Tibial nerve (tissue), 4 donors: ENCODE data around the gene NSDHL. TPM values are rescaled to one million over a fixed set of nuclear protein-coding genes. Genes with fewer than 3 reads are reported as not detected.
"Not testable (repeated sequence)": the region's sequence is repeated elsewhere in the genome, so short reads cannot be mapped to it uniquely, and the experiment has no call there.

Source experiments
- DNase-seq, 2 donors: peaks; one replicate each; pipeline ENCODE4 v3.0.0-alpha.2; 2019; ENCODE audit warnings: low spot score in 2 of 2
- H3K27ac ChIP-seq, 4 donors: fragments of 200-600 bp; sonication (generic) in 3 of 4; one replicate each; pipeline ENCODE4 v1.5.1; 2017 to 2019; ENCODE audit warnings: mild to moderate bottlenecking in 1 of 4
- H3K27me3 ChIP-seq, 2 donors: fragments of 200-600 bp; sonication (generic) in 1 of 2; one replicate each; pipeline versions ENCODE4 v1.5.1 to v1.6.0; 2017 to 2019
- H3K36me3 ChIP-seq, 3 donors: fragments of 200-600 bp; sonication (generic); one replicate each; pipeline ENCODE4 v1.5.1; 2018 to 2019
- H3K4me1 ChIP-seq, 4 donors: fragments of 200-600 bp; sonication (generic) in 3 of 4; one replicate each; pipeline ENCODE4 v1.5.1; 2017 to 2019
- H3K4me3 ChIP-seq, 4 donors: fragments of 200-600 bp; sonication (generic) in 3 of 4; one replicate each; pipeline ENCODE4 v1.5.1; 2017 to 2019; ENCODE audit warnings: mild to moderate bottlenecking in 1 of 4, moderate library complexity in 1 of 4
- H3K9me3 ChIP-seq, 4 donors: fragments of 200-600 bp; sonication (generic) in 3 of 4; one replicate each; pipeline ENCODE4 v1.5.1; 2017 to 2019
- EP300 ChIP-seq, 2 donors: sonication (generic); formaldehyde crosslinking; IDR thresholded peaks; one replicate each; pipeline ENCODE4 v1.6.1; 2017; ENCODE audit warnings: antibody characterized with exemption in 2 of 2, mild to moderate bottlenecking in 1 of 2
- POLR2A ChIP-seq, 2 donors: fragments of 450-650 bp; IDR thresholded peaks; one replicate each; pipeline ENCODE4 v1.6.1; 2017; ENCODE audit warnings: antibody characterized with exemption in 2 of 2, mild to moderate bottlenecking in 2 of 2, moderate library complexity in 2 of 2
- WGBS, 2 donors: methylation state at CpG; one replicate each; pipeline ENCODE4 v1.1.5; 2018; 5-methylcytosine and 5-hydroxymethylcytosine counted together
- total RNA-seq, 4 donors: library from RNA; depleted of rRNA; stranded (reverse); fragments of >200 nt; gene quantifications; one replicate each; pipeline ENCODE4 v1.1.0, GENCODE V29; 2016
- TF ChIP-seq, protein P1 (sequence below), 5 experiments: fragments of 200-600 bp in 3 of 5; fragments of 450-650 bp in 2 of 5; sonication (generic) in 3 of 5; IDR thresholded peaks; one replicate each; pipeline ENCODE4 v1.5.1; 2016 to 2019; ENCODE audit warnings: antibody characterized with exemption in 5 of 5, mild to moderate bottlenecking in 3 of 5, moderate library complexity in 2 of 5

The NSDHL gene
- total RNA-seq, 4 donors from 2014 or later: 8.0 to 16.8 (median 12.5) TPM

DNA sequence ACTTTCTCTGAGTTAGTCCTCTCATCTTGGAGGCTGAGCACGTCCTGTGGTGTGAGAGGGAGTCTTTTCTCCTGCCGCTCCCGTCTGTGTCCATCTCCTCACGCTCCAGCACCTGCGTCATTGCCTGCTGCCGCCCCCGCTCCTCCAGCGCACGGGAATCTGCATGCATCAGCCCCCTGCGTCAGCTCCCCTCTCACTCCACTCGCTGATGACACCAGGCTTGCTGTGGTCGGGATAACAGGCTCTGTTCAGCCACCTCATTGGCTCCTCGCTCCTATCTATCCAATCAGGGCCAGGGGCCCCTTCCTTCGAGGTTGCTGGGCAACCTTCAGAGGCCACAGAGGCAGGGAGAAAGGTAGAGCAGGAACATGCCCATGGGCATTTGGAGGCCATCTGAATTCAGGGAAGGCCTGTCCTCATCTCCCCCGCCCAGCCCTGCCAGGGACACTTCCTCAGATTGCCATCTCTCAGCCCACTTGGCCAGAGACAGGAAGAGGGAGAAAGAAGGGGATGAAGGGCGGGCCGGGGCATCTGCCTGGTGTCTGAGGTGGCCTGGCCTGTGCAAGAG lies 76.3 kb downstream of the NSDHL start:
- 41 to 61% methylated on average over 15 to 17 of the region's 17 CpGs for WGBS, 2 donors
- TF ChIP-seq EP300 (IDR thresholded peaks at IDR 0.05) (no peak), POLR2A (IDR thresholded peaks at IDR 0.05) (no peak)
- TF ChIP-seq, protein P1, sequence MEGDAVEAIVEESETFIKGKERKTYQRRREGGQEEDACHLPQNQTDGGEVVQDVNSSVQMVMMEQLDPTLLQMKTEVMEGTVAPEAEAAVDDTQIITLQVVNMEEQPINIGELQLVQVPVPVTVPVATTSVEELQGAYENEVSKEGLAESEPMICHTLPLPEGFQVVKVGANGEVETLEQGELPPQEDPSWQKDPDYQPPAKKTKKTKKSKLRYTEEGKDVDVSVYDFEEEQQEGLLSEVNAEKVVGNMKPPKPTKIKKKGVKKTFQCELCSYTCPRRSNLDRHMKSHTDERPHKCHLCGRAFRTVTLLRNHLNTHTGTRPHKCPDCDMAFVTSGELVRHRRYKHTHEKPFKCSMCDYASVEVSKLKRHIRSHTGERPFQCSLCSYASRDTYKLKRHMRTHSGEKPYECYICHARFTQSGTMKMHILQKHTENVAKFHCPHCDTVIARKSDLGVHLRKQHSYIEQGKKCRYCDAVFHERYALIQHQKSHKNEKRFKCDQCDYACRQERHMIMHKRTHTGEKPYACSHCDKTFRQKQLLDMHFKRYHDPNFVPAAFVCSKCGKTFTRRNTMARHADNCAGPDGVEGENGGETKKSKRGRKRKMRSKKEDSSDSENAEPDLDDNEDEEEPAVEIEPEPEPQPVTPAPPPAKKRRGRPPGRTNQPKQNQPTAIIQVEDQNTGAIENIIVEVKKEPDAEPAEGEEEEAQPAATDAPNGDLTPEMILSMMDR (IDR thresholded peaks at IDR 0.05): no peak
- Histone ChIP-seq H3K4me1 (peaks cover 0 to 8% (median 0%) of the 10 kb centered on the region in 4 donors), H3K36me3 (no peaks in the 10 kb centered on the region), H3K9me3 (no peaks in the 10 kb centered on the region), H3K27me3 (peaks cover 0 to 3% of the 10 kb centered on the region in 2 donors), H3K27ac (no peak overlapping the region), H3K4me3 (no peak overlapping the region)
- DNase-seq: no peak

DNA sequence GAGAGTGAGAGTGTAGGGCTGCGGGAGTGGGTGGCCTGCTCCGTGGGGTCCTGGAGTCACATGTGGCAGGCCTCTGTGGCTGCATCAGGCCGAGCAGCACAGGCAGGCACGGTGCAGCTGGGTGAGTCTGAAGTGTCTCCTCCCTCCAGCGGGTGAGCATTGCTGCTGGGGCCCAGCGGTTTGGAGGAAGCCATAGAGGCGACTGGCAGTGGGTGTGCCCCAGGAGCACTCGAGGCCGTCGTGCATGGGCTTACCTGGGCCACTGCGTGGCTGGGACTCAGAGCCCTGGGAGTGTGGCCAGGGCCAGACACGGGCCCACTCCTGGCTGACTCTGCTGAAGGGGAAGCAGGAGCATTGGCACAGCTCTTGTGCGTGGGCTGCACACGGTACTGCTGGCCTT lies 77.6 kb downstream of the NSDHL start:
- Histone ChIP-seq H3K27ac (no peak overlapping the region), H3K27me3 (peaks cover 0 to 3% of the 10 kb centered on the region in 2 donors), H3K4me3 (no peak overlapping the region), H3K9me3 (no peaks in the 10 kb centered on the region), H3K36me3 (no peaks in the 10 kb centered on the region), H3K4me1 (peaks cover 0 to 8% (median 0%) of the 10 kb centered on the region in 4 donors)
- WGBS, 2 donors: 83 to 85% methylated on average over 1 to 11 of the region's 14 CpGs
- DNase-seq: no peak
- TF ChIP-seq EP300 (IDR thresholded peaks at IDR 0.05): no peak
- no peak for TF ChIP-seq POLR2A (IDR thresholded peaks at IDR 0.05)
- TF ChIP-seq, protein P1 (IDR thresholded peaks at IDR 0.05): no peak

DNA sequence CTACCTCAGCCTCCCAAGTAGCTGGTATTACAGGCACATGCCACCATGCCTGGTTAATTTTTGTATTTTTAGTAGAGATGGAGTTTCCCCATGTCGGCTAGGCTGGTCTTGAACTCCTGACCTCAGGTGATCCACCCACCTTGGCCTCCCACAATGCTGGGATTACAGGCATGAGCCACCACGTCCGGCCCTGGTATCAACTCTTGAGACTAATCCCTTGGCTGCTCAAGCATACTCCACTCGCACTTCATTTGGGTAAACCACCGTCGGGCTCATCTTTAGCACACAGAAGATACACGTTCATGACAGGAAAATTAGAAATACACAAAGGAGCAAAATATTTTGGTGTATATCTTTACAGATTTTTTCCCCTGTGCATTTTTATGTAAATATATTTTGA lies 79.2 kb downstream of the NSDHL start:
- not testable (repeated sequence) for H3K4me1 ChIP-seq, H3K4me3 ChIP-seq, H3K27me3 ChIP-seq, H3K9me3 ChIP-seq, DNase-seq, H3K36me3 ChIP-seq, H3K27ac ChIP-seq
- WGBS, 2 donors: 87 to 97% methylated on average over 4 to 7 of the region's 7 CpGs

DNA sequence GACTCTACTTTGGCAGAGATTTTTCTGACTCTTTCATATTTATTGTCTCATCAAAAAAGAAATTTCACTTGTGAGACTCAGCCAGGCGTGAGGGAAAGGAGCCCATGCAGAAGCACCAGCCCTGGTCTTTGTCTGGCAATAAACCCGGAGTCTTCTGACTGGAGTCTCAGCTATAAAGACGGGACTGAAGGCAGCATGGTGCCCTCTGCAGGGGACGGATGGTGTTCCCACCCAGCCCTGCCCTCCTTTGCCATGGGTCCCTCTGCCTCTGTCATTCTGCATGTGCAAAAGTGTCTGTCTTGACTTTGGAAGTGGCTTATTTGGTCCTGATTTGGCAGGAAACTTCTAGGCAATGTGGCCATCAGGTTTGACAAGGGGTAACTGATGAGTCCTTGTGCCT lies 81.2 kb downstream of the NSDHL start:
- TF ChIP-seq, protein P1 (IDR thresholded peaks at IDR 0.05): no peak
- TF ChIP-seq EP300 (IDR thresholded peaks at IDR 0.05): no peak
- no peak for TF ChIP-seq POLR2A (IDR thresholded peaks at IDR 0.05)
- no peak for DNase-seq
- Histone ChIP-seq H3K27ac (no peak overlapping the region), H3K36me3 (no peaks in the 10 kb centered on the region), H3K4me1 (no peaks in the 10 kb centered on the region), H3K27me3 (no peaks in the 10 kb centered on the region), H3K4me3 (no peak overlapping the region), H3K9me3 (no peaks in the 10 kb centered on the region)
- WGBS, 2 donors: 59 to 76% methylated on average over 3 to 4 of the region's 4 CpGs

DNA sequence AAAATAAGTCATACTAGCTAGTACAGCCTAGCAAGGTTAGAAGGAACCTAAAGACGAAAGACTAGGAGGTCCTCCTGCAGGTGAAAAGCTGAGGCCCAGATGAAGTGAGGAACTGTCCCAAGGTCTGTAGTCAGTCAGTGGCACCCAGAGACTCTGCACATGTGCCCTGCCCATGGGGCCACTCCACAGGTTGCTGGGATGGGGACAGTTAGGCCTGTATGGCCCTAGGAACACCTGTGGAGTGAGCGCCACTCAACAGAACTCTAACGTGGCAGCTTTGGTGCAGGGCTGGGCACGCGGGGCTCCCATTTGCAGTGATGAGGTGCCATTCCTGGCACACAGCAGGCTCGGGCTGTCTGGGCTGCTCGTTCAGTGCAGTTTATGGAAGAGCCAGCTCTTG lies 81.8 kb downstream of the NSDHL start:
- Histone ChIP-seq H3K27me3 (no peaks in the 10 kb centered on the region), H3K27ac (no peak overlapping the region), H3K36me3 (no peaks in the 10 kb centered on the region), H3K4me3 (no peak overlapping the region), H3K9me3 (no peaks in the 10 kb centered on the region), H3K4me1 (no peaks in the 10 kb centered on the region)
- 73 to 100% methylated on average over 1 to 7 of the region's 7 CpGs for WGBS, 2 donors
- TF ChIP-seq, protein P1 (IDR thresholded peaks at IDR 0.05): no peak
- TF ChIP-seq EP300 (IDR thresholded peaks at IDR 0.05) (no peak), POLR2A (IDR thresholded peaks at IDR 0.05) (no peak)
- no peak for DNase-seq

DNA sequence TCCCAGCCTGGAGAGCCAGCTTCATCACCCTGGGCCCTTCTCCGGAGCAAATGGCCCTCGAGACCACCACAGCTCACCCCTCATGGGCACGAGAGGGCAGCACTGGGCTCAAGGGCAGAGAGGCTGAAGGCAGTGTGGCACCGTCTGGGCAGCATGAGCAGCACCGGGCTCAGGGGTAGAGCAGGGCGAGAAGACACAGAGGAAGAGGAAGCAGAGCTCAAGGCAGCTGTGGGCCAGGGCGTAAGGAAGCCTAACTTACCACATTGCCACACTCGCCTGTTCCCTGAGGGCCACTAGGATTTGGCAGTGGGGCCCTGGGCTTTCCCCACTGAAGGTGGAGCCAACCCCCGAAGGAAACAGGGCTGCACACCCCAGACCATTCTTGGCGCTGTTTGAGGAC lies 82.5 kb downstream of the NSDHL start:
- H3K4me3 ChIP-seq: no peak overlapping the region
- H3K9me3 ChIP-seq: no peaks in the 10 kb centered on the region
- 80% methylated on average over 10 of the region's 10 CpGs; no CpG with 5 or more reads in 1 of the 2 donors for WGBS, 2 donors
- H3K36me3 ChIP-seq: no peaks in the 10 kb centered on the region
- no peaks in the 10 kb centered on the region for H3K4me1 ChIP-seq
- TF ChIP-seq POLR2A (IDR thresholded peaks at IDR 0.05): no peak
- no peak for TF ChIP-seq EP300 (IDR thresholded peaks at IDR 0.05)
- TF ChIP-seq, protein P1 (IDR thresholded peaks at IDR 0.05): no peak
- H3K27ac ChIP-seq: no peak overlapping the region
- no peaks in the 10 kb centered on the region for H3K27me3 ChIP-seq
- DNase-seq: no peak
